ENCODE measurements around the gene ZNF439. TPM values are rescaled to one million over a fixed set of nuclear protein-coding genes. Genes with fewer than 3 reads are reported as not detected.
"Not testable (repeated sequence)": the region's sequence is repeated elsewhere in the genome, so short reads cannot be mapped to it uniquely, and the experiment has no call there.

Gene ZNF439
- total RNA-seq, 1 donor from 2014 or later: 8.4 TPM

GRCh38 chr19:11868188-11868587 is 19.7 kb downstream of the ZNF439 start:
- DNase-seq: no peak

- no peak for DNase-seq
Measured at GRCh38 chr19:11872624-11873023, 24.1 kb downstream of the ZNF439 start.

- DNase-seq: no peak
Measured at GRCh38 chr19:11873762-11874161, 25.2 kb downstream of the ZNF439 start.

GRCh38 chr19:11879687-11880266 is 31.3 kb downstream of the ZNF439 start:
- not testable (repeated sequence) for DNase-seq

DNA sequence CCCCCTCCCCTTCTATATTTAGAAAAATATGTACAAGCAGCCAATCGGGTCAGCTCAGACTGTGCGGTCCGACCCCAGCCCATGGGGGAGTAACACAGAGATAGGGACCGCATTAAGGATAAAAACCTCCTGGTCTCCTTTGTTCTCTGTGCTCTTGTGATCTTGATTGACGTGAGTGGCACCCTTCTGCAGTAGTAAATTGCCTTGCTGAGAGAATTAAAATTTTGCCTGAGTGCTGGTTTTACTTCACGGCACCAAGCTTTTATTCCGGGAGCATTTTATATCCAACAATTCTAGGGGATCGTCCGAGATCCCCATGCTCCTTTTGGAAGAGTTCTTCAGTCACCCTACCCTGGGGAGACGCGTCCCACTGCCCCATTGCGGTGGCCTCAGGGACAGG is 32.1 kb downstream of the ZNF439 start:
- no peak for DNase-seq

- DNase-seq: no peak
Measured at GRCh38 chr19:11881151-11881800, 32.8 kb downstream of the ZNF439 start.

- no peak for DNase-seq
Measured at GRCh38 chr19:11882606-11883005, 34.1 kb downstream of the ZNF439 start.

- no peak for DNase-seq
Measured at GRCh38 chr19:11887234-11887610, 38.7 kb downstream of the ZNF439 start.

GRCh38 chr19:11887611-11888531 is 39.3 kb downstream of the ZNF439 start, which contains the start of gene ZNF69:
TSS of gene ZNF69 (plus strand) at chr19:11887782. CDS start at chr19:11887924, 142 bp downstream.
- peak; percentile 26 for DNase-seq

DNA sequence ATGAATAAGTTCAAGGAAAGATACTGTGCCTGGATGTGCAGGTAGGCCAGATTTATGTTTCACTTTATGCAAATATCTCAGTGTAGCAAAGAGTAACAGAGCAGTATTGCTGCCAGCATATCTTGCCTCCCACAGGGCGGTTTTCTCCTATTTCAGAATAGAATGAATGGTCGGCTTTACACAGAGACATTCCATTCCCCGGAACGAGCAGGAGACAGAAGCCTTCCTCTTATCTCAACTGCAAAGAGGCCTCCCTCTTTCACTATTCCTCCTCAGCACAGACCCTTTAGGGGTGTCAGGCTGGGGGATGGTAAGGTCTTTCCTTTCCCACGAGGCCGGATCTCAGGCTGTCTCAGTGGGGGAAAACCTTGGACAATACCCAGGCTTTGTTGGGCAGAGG is 41.4 kb downstream of the ZNF439 start:
- not testable (repeated sequence) for DNase-seq

DNA sequence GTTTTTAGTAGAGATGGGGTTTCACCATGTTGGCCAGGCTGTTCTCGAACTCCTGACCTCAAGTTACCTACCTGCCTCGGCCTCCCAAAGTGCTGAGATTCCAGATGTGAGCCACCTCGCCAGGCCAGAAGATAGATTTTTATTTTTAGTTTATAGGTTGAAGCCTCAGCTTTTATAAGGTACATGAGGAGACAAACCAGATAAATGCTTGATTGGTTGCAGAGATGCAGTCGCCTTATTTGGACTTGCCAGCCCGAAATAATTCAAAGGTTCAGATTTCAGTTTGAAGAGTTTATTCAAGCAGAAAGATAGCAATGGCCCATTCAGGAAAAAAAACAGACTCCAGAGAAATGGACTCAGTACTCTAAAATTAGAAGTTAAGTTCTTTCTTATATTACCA is 42.1 kb downstream of the ZNF439 start:
- no peak for DNase-seq

DNA sequence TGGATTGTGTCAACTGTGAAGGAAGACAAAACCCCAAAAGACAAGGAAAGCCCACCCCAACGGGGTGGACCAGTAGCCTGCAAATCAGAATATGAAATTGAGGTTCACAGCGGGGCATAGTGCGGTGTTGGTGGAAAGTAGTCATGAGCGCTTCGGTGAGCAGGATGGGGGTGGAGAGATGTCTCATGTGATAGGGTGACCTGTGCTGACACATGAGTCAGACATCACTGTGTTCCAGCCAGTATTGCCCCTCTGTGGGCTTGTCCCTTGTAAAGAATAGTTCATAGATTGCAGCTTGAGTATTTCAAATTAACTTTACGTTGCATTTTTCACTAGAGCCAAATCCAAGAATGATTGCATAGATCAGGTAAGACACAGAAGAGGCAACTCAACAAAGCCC is 46.3 kb downstream of the ZNF439 start:
- no peak for DNase-seq

- no peak for DNase-seq
Measured at GRCh38 chr19:11902228-11902627, 53.7 kb downstream of the ZNF439 start.

DNA sequence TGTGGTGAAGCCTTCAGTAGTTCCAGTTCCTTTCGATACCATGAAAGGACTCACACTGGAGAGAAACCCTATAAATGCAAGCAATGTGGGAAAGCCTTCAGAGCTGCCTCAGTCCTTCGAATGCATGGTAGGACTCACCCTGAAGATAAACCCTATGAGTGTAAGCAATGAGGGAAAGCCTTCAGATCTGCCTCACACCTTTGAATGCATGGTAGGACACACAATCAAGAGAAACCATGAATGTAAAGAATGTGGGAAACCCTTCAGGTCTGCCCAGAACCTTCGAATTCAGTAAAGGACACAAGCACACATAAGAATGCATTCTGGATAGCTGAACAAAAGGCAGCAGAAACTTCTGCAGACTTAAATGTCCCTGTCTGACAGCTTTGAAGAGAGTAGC is 57.4 kb downstream of the ZNF439 start:
- DNase-seq: no peak

- DNase-seq: not testable (repeated sequence)
Measured at GRCh38 chr19:11911937-11912336, 63.4 kb downstream of the ZNF439 start.

DNA sequence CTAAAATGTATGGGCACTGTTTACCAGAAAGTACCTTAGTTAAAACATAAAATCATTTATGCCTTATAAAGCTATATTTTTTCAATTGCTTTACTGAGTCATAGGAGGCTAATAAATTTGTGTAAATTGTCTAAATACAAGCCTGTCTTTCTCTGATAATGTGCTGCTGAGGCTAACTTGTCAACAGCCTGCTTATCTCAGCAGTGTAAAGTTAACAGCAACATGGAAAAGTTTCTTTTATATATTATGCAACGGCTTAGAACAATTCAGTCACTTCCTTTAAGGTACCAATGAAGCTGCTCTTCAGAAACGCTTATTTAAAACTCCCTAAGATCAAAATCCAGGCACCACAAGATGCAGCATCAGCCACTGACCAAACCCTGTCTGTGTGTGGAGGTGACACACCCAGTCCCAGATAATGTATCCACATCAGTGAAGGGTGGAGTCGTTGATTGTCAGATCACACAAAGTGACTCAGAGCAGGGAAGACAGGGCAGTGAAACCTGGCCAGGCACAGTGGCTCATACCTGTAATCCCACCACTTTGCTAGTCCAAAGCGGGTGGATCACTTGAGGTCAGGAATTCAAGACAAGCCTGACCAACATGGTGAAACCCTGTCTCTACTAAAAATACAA is 66.0 kb downstream of the ZNF439 start:
- DNase-seq: not testable (repeated sequence)

Other genes starting within 250 kb of the ZNF439 start
- 18.0 TPM for gene ZNF823, start 109.8 kb upstream of the ZNF439 start, total RNA-seq
- 19.5 TPM for gene ZNF441, start 81.7 kb upstream of the ZNF439 start, total RNA-seq
- gene ZNF491, start 50.2 kb upstream of the ZNF439 start, total RNA-seq: 3.8 TPM
- gene ZNF440, start 34.5 kb upstream of the ZNF439 start, total RNA-seq: 16.8 TPM
- 6.5 TPM for gene ZNF69, start 39.1 kb downstream of the ZNF439 start, total RNA-seq
- gene ZNF700, start 76.4 kb downstream of the ZNF439 start, total RNA-seq: 16.3 TPM
- 4.6 TPM for gene ZNF763, start 116.3 kb downstream of the ZNF439 start, total RNA-seq
- gene ZNF433, start 187.0 kb downstream of the ZNF439 start, total RNA-seq: 19.9 TPM
- gene ZNF878, start 204.2 kb downstream of the ZNF439 start, total RNA-seq: 0.49 TPM
- gene ZNF844, start 216.0 kb downstream of the ZNF439 start, total RNA-seq: 13.2 TPM

Measured in skin of body (tissue), 2 donors.